Activated CD8-positive, alpha-beta memory T cell treated with anti-CD3 and anti-CD28 coated beads for 1 hour (primary cell): ENCODE measurements around the gene FTH1.
"Not testable (repeated sequence)": the region's sequence is repeated elsewhere in the genome, so short reads cannot be mapped to it uniquely, and the experiment has no call there.

Experiments
- DNase-seq, 2 donors: peaks; one replicate each; pipeline ENCODE4 v3.0.0-alpha.2; 2020; ENCODE audit warnings: low read depth in 1 of 2; ENCODE audit errors: extremely low read depth in 1 of 2

The FTH1 gene

DNA sequence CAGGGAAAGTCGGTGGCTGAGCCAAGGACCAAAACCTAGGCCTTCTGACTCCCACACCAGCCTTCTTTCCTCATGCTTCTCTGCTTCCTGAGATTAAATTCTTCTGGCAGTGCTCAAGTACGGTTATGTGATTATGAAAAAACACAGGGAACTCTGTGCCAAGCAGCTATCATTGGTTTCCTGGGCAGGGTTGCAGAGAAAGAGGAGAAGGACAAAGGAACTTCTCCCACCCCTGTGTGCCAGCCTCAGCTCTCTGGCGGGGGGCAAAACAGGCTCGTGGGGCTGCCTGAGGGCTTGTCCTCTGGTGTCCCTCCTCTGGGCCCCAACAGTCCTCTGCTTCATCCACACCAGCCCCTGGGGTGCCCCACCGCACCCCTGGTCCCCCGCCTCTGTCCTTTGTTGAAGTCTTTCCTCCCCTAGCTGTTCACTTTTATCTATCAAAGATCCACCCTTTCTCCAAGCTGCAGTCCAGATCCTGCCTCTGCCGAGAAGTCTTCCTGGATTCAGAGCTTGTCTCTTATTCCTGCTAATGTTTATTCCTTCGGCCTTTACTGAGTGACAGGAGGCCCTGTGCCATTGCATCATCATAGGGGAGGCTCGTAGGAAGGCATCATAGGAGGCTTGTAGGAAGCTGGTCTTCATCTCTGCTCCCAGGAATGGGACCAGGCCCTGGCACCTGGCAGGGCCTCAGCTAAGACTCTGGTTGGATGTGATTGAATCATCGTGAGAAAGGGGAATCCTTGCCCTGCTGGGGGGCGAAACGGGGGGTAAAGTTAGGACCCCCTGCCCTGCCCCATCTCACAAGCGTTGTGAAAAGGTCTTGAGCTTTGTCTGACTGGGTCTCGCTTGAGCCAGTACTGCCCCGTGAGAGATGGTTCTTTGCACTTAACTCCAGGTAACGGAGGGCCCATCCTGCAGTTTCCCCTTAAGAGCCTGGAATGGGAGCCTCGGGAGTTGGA is 11.5 kb upstream of the FTH1 start:
- DNase-seq: no peak

GRCh38 chr11:61976813-61977475 is 9.5 kb upstream of the FTH1 start:
- no peak for DNase-seq

GRCh38 chr11:61976420-61976800 is 9.0 kb upstream of the FTH1 start:
- DNase-seq: no peak

DNA sequence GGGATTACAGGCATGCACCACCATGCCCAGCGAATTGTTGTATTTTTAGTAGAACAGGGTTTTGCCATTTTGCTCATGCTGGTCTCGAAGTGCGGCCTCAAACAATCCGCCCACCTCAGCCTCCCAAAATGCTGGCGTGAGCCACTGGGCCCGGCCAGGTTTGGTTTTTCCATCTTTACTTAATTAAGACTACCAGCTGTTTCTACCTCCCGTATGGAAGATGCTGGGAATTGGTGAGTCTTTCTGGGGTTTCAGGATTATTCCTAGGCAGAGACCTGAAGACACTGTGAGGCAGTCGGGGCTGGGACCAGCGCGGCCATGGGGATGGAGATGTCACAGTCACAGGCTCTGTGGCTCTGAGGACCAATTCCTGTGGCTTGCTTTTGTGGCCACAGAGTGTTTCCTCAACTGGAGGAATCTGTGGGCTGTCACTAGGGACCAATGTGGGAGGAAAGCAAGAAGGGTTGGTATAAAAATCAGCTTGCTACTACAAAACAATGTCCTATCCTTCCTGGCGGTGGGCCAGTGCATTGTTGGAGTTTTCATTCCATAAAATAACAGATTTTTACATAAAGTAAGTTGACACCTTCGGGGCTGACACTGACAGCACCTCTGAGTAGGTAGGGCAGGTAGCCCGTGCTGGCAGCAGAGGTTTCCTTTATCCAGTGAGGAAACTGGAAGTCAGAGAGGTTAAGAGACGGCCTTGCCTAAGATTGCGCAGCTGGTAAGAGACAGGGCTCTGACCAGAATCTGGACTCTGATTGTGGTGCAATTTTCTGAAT is 8.4 kb upstream of the FTH1 start:
- DNase-seq: no peak

DNA sequence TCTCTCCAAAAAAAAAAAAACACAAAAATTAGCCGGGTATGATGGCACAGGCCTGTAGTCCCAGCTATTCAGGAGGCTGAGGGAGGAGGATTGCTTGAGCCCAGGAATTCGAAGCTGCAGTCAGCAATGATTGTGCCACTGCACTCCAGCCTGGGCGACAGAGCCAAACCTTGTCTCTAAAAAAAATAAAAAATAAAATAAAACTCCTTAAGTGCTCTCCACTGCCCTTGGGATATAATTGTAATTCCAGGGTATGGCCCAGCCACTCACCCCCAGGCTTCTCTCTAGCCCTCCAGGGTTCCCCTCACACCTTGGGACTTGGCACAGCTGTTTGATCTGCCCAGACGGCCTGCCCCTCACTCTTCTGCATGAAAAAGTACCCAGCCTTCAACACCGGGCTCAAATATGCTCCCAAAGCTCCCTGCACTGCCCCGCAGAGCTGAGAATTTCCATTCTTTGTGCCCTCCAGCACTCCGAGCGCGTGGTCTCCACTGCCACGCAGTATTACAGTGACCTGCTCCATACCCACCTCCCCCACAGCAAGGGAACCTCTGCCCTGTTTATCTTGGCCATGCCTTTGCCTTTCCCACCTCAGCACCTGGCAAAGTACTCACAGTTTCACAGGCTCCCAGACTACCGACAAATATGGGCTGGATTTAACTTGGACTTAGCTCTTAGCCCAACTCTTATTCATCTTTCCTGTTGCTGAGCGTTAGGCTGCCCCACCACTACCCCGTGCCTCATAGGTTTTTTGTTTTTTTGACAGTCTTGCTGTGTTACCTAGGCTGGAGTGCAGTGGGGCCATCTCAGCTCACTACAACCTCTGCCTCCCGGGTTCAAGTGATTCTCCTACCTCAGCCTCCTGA is 7.6 kb upstream of the FTH1 start:
- DNase-seq: no peak

- no peak for DNase-seq
Observed at GRCh38 chr11:61973476-61974162, 6.2 kb upstream of the FTH1 start.

DNA sequence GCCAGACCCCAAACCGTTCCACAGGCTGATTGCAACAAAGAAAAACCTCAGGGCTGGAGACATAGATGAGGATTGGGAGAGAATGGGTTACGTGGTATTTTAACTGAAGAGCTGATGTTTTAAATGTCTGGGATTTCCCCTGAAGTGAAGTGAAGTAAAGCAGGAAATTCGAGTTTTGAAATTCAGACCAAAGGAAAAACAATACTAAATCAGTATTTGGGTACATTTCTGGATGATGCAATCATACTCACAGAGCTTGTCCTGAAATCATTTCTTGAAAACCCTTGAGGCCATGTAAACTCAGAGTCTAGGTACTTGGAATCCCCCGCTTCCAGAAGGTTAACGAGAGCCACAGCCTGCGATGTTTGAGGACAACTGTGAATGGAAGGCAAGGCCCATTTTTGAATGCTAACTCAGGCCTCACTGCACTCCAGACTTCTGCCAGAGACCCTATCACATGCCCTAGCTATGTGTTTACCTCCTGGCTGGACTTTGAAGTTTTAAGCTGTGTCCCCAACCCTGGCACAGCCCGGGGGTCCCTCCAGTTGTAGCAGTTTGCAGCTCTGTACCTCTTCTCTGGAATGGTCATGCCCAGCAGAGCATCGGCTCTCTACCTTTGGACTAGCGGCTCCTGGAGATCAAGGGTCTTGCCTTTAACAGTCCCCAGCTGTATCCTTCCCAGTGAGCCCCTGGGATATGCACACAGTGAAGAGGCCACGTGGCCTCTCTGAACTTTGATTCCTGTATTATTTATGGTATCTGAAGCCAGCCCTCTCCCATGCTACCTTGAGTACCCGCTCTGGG is 5.4 kb upstream of the FTH1 start:
- DNase-seq: no peak

- no peak for DNase-seq
Observed at GRCh38 chr11:61972112-61972671, 4.8 kb upstream of the FTH1 start.

DNA sequence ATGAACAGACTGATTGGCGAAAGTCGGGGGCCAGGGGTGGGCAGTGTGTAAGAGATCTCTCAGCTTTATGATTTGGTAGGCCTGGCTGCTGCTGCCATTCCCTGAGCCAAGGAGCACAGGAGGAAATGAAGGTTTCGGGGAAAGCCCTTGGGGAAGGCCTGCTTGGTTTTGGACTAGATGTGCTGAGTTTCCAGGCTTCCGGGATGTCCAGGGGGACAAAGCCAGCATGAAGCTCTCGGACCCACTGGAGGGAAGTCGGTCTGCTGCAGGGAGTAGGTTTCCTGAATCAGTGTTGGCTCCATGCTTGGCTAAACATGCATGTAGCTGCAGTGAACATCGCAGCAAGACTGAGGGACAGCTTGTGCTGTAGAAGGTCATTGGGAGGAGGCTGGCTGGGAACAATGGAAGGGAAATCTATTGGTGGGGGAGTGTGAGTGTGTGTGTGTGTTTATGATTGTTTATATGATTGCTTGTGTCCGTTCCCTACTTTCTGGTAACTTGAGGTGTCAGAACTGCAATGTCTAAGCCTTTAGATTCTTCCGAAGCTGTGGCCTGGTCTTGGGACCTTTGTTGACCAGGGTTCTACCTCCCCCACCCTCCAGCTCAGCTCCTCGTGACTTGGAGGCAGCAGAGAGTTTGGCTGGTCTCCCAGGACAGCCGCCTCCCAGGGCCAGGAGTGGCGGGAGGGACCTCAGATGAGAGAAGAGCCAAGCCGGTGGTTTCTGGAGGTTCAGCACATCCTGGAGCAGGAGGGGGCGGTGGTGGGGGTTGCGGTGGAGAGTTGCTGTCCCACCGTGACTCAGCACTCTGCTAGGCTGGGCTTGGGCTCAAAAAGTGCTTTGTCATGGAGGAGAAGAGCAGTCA is 4.0 kb upstream of the FTH1 start:
- DNase-seq: no peak

- DNase-seq: no peak
Observed at GRCh38 chr11:61969838-61970662, 2.6 kb upstream of the FTH1 start.

GRCh38 chr11:61969391-61969758 is 1.9 kb upstream of the FTH1 start:
- DNase-seq: no peak

DNA sequence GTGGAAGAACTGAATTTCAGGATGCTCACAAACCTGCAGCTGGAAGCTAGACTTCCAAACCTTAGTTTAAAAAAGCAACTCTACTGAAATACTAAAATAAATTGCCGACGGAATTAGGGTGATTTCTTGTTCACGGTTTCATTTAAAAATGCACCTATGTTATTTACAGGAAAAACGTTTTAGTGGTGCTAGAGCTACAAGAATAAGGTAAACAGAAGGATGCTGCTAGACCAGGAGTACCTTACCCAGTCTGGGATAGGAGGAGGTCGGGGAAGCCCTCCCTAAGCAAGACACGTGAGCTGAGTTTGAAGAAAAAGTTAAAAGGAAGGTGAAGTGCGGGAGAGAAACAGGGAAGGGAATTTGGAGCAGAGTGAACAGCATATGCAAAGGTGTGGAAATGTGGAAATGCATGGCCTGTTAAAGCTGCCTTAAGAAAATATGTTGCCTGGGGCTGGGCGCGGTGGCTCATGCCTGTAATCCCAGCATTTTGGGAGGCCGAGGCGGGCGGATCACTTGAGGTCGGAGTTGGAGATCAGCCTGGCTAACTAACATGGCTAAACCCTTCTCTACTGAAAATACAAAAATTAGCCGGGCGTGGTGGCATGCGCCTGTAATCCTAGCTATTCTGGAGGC is 1.4 kb upstream of the FTH1 start:
- no peak for DNase-seq

- no peak for DNase-seq
Observed at GRCh38 chr11:61967924-61968757, 707 bp upstream of the FTH1 start.

DNA sequence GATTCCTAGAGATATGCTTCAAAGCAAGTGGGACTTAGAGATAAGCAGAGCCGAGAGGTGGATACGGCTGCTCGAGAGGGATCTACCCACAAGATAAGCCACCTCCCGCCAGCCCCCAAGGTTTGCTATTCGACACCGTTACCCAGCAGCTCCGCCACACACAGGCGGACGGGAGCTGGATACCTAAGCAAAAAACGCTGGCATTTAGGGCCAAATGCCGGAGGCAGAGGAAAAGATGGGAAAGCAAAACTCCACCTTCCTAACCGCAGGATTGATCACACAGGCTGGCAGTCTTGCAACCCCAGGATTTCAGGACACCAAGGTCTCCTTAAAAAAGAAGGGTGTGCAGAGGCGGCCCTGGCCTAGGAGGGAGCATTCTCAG is 709 bp downstream of the FTH1 start:
- no peak for DNase-seq

- not testable (repeated sequence) for DNase-seq
Observed at GRCh38 chr11:61964666-61965271, 2.7 kb downstream of the FTH1 start.
